SW 1271 (cell line): ENCODE results near the gene LSS.

Source experiments
- DNase-seq, 2 experiments: peaks; one replicate each; lab custom pipeline; 2025; lab: John Stamatoyannopoulos, UW

The LSS gene

DNA sequence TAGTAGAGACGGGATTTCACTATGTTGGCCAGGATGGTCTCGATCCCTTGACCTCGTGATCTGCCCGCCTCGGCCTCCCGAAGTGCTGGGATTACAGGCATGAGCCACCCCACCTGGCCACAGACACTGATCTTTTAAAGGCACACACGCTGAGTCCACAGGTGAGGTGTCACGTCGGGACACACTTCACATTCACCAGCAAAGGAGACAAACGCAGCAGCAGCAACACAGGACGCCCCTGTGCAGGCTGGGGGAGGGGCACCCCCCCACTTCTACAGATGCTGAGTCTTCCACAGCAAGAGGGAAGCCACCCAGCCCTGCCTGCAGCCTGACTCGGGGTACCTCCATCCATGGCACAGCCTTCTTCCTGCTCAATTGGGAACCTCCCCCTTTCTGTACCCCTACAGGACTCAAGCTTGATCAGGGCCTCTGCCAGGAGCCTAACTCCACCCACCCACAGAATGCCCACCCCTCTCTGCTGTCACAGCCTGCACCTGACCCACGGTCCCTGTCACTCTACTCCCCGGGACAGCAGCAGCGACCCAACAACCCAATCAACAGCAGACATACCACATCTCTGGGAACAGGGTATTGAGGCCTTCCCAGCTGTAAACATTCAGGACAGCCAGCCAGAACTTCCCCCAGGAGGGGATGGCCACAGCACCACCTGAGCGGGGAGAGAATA, 9.5 kb downstream of the LSS start:
- no peak for DNase-seq

DNA sequence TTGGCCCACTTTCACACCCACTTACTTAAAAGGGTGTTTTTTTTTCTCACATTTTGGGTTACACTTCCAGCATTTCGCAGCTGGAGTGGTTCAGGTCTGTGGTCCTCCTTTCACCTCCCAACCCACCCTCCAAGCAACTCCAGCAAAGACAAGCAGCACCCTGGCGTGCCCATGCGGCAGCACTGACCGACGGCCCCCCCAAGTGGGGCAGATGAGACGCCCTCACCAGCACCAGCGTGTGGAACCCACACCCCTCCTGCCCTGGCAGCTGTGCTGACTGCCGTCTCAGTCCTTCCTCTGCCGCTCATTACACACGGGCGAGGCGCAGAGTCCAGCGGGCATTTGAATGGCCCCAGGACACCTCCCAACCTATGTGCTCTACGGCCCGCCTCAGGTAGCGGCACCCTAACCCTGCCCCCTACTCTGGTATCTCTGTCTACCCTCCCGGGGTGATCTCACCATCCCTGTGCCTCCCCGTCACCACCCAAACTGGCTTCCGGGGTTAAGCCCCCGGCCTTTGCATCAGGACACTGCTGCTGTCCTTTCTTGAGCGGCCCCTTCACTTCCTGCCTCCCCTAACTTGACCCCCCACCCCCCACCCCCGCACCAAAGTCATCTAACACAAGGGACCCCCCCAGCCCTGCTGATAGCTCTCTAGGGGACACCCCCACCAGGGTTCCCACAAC, 10.9 kb downstream of the LSS start:
- DNase-seq: no peak

DNA sequence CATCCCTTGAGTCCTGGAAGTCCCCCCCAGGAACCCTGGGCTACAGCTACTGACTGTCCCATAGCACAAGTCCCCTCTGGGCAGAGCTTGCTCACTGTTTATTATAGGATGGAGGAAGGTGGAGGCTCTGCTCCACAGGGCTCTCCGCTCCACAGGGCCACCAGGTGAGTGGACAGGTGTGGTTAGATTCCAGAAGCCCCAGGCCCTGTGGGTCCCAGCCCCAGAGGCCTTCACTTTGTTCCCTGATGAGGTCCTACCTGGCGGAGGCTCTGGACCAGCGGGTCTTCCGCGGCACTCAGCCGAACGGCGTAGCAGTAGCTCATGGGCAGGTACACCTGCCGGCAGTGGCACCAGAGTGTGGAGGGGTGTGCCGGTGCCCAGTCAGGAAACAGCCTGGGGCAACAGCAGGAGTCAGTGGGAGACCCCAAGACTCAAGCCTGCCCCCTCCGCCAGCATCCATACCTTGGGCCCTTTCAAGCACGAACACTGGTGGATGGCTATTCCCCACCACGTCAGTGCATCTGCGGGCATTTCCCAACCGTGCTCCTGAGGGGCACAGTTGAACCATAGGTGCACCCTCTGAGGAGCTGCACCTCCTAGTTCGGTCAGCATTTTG, 12.3 kb downstream of the LSS start:
- DNase-seq: no peak

GRCh38 chr21:46215436-46216131, 13.0 kb downstream of the LSS start:
- DNase-seq: no peak

DNA sequence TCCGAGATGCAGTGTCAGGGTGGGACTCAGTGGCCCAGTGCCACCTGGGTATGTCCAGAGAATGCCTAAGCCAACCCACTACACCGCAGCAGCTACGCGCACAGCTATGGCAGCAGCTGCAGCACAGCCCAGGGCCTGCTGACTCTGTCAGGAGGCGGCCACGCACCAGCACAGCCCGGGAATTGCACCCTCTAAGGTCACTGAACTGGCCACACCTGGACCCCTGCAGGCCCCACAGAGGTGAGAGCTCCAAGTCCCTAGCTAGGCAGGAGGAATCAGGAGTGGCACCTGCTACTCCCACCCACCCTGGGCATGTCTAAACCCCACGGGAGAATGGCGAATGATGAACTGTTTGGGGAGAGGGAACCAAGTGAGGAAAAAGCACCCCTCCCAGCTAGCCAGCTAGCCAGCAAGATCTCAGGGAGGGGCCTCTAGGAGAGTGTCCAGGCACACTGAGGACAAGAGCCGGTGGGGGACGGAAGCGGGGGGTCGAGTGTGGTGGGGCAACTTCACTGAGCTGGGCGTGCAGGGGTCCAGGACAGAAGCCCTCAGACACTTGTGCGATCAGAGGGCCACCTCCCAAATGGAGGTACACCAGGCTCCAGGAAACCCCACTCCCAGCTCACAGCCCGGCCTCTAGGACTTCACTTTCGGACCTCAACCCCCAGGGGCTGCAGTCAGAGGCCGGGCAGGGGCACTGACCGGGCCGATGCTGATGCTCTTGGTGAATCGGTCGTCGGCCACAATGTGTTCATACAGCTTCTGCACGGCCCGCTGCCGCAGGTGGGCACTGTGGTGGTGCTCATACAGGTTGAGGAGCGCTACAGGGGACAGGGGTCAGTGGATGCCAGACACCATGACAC, 13.9 kb downstream of the LSS start:
- no peak for DNase-seq

DNA sequence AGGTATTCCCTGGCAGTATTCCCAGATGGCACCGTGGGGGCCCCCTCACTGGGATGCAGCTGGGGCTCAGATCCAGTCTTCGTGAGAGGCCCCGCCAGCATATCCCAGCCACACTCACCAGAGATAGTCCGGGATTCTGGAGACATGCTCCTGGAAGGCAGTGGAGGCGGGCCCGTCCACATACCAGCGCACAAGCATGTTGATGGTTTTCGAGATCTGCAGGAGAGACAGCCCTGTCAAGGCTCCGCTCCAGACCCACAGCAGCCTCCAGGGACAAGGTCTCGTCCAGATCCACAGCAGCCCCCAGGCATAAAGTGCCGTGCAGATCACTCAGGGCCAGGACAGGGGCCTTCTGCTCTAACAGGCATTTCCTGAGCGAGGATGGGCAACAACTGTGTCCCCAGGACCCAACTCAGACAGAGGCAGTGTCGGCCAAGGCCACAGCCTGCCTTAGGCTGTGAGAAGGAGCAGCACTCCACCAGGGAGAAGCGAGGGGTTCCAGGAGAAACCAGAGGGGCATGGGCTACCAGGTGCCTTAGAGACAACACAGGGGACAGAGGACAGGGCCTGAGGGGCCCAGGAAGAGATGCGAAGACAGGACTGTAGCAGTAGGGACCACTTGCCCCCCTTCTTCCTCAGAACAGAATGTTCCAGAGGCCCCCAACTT, 14.8 kb downstream of the LSS start:
- DNase-seq: no peak

DNA sequence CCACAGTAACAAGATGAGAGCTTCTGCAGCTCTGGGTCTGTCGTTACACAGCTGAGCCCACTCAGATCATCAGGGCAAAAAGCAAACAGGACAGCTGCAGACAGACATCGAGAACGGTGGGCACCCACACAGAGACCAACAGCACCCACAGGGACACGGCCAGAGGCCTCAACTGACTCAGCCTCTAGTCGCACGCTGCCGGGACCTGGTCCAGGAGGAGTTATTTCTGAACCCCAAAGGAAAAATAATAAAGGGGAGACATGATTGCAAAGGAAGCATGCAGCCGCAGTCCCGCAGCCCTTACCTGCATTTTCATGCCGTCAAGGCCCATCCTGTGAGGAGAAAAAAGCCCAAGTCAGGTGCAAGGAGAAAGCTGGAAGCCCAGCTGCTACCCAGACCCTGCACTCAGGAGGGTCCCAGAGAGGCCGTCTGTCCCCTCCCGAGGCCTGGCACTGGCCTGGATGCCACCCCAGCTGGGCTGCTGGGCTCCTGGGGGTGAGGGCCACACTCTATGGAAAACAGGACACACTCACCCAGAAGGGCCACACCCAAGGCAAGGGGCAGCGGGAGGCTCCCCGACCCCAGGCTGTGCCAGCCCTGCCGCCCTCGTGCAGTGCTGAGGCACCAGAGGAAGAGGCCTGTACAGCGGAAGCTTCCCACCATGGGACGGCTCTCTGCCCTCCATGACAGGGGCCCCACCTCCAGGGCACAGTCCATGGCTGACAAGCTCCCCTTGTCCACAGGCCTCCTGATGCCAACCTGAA, 15.7 kb downstream of the LSS start:
- DNase-seq: no peak

- no peak for DNase-seq
Measured at GRCh38 chr21:46211786-46212720, 16.5 kb downstream of the LSS start.

GRCh38 chr21:46211376-46211775, 17.2 kb downstream of the LSS start:
- no peak for DNase-seq

GRCh38 chr21:46210378-46211136, 18.0 kb downstream of the LSS start:
- no peak for DNase-seq

GRCh38 chr21:46208761-46209721, 19.5 kb downstream of the LSS start:
- no peak for DNase-seq

GRCh38 chr21:46207920-46208591, 20.5 kb downstream of the LSS start:
- no peak for DNase-seq

GRCh38 chr21:46207006-46207919, 21.3 kb downstream of the LSS start:
- no peak for DNase-seq

DNA sequence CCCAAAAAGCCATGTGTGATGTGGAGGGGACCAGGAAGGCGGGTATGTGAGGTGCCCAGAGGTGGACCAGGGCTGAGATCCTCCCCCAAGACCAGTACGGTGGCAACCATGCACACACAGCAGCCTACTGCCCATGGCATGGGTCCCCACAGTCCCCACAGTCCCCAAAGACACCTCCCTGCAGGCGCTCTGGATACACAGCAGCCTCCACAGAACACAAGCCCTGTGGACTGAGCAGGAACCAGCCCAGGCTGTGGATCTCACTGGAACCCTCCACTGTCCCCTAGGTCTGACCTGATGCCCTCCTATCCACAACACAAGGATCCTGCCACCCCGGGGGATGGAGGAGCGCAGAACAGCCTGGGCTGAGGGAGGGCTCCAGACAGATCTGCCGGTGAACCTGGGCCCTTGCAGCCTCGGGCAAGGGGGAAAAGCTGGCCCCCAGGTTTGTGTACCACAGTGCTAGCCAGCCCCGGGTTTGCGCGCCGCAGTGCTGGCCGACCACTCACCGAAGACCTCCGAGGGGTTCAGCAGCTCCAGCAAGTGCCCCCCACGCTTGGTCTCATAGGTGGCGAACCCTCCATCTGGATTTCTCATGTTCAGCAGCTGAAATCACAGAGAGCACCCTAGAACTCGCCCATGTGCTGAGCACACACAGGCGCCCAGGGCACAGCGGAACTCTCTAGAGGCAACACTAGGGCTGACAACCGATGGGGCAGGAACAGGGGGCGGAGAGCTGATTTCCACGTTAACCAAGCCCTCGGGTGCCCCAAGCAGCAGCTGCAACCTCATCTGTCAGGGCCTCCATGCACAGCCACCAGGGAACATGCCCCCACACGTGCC, 22.2 kb downstream of the LSS start:
- DNase-seq: no peak

DNA sequence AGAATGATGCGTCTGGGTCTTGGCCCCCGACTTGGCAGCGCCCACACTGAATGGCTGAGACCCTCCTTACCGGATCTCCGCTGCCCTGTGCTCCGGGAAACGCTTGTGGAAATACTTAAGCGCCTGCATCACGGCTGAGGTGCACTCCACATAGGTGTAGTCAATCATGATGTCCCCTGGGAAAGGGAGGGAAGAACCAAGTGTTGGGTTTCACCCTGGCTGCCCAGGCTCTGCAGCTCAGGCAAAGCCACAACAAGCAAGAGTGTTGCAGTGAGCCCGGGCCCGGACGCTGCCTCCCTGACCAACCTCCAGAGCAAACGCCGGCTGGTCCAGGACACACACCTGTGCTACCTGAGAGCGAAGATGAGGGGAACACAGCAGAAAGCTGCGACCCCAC, 22.8 kb downstream of the LSS start:
- no peak for DNase-seq
